ENCODE measurements around the gene USP12.
"Not testable (repeated sequence)": the region's sequence is repeated elsewhere in the genome, so short reads cannot be mapped to it uniquely, and the experiment has no call there.

Gene USP12

GRCh38 chr13:27171244-27171826, at the start of gene USP12:
TSS of gene USP12 (minus strand) at chr13:27171811. CDS start at chr13:27171639, 172 bp downstream.
- DNase-seq = peak; percentile 67

- DNase-seq = no peak
Observed at GRCh38 chr13:27219611-27220010, 48.0 kb upstream of the USP12 start.

GRCh38 chr13:27218861-27219260, 47.2 kb upstream of the USP12 start:
- DNase-seq = not testable (repeated sequence)

- not testable (repeated sequence) for DNase-seq
Observed at GRCh38 chr13:27217791-27218190, 46.2 kb upstream of the USP12 start.

GRCh38 chr13:27213386-27213785, 41.8 kb upstream of the USP12 start:
- DNase-seq = not testable (repeated sequence)

GRCh38 chr13:27211771-27212364, 40.3 kb upstream of the USP12 start:
- no peak for DNase-seq

- DNase-seq = no peak
Observed at GRCh38 chr13:27211271-27211670, 39.7 kb upstream of the USP12 start.

GRCh38 chr13:27208514-27208913, 36.9 kb upstream of the USP12 start:
- no peak for DNase-seq

GRCh38 chr13:27203854-27204253, 32.2 kb upstream of the USP12 start:
- DNase-seq = no peak

- no peak for DNase-seq
Observed at GRCh38 chr13:27203186-27203585, 31.6 kb upstream of the USP12 start.

GRCh38 chr13:27201661-27202060, 30.1 kb upstream of the USP12 start:
- DNase-seq = no peak

GRCh38 chr13:27200413-27201070, 28.9 kb upstream of the USP12 start:
- no peak for DNase-seq

- peak; percentile 10 for DNase-seq
Observed at GRCh38 chr13:27199696-27200095, 28.1 kb upstream of the USP12 start.

- no peak for DNase-seq
Observed at GRCh38 chr13:27199211-27199610, 27.6 kb upstream of the USP12 start.

GRCh38 chr13:27194895-27195764, 23.5 kb upstream of the USP12 start:
- no peak for DNase-seq

GRCh38 chr13:27194209-27194608, 22.6 kb upstream of the USP12 start:
- DNase-seq = no peak

- DNase-seq = no peak
Observed at GRCh38 chr13:27193496-27193895, 21.9 kb upstream of the USP12 start.

- DNase-seq = no peak
Observed at GRCh38 chr13:27192973-27193372, 21.4 kb upstream of the USP12 start.

GRCh38 chr13:27192367-27192766, 20.8 kb upstream of the USP12 start:
- not testable (repeated sequence) for DNase-seq

- DNase-seq = no peak
Observed at GRCh38 chr13:27189192-27189591, 17.6 kb upstream of the USP12 start.

GRCh38 chr13:27188239-27188638, 16.6 kb upstream of the USP12 start:
- DNase-seq = no peak

- no peak for DNase-seq
Observed at GRCh38 chr13:27186295-27186694, 14.7 kb upstream of the USP12 start.

GRCh38 chr13:27183561-27184147, 12.0 kb upstream of the USP12 start:
- no peak for DNase-seq
